HL-60/S4 (cell line): Measurements from ENCODE around the gene HS3ST3A1.
"Not testable (repeated sequence)": the region's sequence is repeated elsewhere in the genome, so short reads cannot be mapped to it uniquely, and the experiment has no call there.

ENCODE experiments used
- in situ Hi-C: fragments of 300-500 bp; cut with MboI; formaldehyde crosslinking; loops from 2 replicates; pipeline ENCODE4 v1.14.3; 2022; ENCODE audit warnings: low sequenced_read_pairs

The HS3ST3A1 gene

DNA sequence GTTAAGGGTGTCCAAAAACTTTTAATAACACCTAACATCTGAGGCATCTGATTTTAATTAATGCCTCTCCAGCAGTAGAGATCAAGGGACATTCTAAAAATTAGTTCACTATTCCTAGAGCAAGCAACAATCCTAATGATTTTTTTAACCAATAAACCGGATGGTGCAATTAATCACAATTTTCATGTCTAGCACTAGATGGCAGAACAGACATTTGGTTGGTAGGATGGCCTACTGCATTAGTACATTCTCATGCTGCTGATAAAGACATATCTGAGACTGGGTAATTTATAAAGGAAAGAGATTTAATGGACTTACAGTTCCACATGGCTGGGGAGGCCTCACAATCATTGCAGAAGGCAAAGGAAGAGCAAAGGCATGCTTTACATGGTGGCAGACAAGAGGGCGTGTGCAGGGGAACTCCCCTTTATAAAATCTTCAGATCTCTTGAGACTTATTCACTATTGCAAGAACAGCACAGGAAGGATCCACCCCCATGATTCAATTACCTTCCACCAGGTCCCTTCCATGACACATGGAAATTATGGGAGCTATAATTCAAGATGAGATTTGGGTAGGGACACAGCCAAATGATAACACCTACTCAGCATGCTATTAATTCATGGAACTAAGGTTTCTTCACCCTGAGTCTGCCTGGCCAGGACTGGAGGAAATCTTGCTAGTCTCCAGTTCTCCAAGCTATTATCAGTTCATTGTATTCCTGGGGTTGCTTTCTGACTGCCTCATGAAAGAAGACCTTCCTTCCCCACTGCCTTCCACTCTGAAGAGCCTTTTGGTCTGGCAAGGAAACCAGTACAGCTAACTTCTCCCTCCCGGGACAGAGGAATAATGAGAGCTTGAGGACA is 24.8 kb downstream of the HS3ST3A1 start:
- in situ Hi-C loops = loop anchor here (25.0 kb wide), 2 partner anchors 735 to 1360 kb away; partner anchors contain the start of gene HS3ST3B1

- in situ Hi-C loops = loop anchor here (25.0 kb wide), 2 partner anchors 736 to 1361 kb away; partner anchors contain the start of gene HS3ST3B1
Observed at GRCh38 chr17:13575922-13576419, 25.8 kb downstream of the HS3ST3A1 start.

- in situ Hi-C loops = loop anchor here (25.0 kb wide), 2 partner anchors 737 to 1362 kb away; partner anchors contain the start of gene HS3ST3B1
Observed at GRCh38 chr17:13575466-13575865, 26.3 kb downstream of the HS3ST3A1 start.

DNA sequence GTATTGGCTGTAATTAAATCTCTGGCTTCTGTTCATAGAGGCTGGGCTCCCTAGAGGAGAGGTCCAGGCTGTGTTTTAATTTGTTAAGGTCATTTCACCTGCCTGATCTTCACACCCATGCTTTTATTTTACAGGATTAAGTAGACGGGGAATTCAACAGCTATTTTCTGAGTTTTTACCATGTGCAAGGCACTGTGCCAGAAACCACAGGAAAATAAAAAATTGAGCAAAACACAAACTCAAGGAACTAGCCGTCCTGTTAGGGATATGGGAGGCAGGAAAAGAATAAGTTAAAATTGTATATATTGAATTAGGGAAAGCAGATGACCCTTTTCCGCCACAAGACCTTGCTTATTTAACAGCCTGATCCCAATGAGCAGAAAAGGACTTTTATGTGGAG is 29.1 kb downstream of the HS3ST3A1 start:
- in situ Hi-C loops = no loop called here

- in situ Hi-C loops = no loop called here
Observed at GRCh38 chr17:13569398-13570123, 32.2 kb downstream of the HS3ST3A1 start.

DNA sequence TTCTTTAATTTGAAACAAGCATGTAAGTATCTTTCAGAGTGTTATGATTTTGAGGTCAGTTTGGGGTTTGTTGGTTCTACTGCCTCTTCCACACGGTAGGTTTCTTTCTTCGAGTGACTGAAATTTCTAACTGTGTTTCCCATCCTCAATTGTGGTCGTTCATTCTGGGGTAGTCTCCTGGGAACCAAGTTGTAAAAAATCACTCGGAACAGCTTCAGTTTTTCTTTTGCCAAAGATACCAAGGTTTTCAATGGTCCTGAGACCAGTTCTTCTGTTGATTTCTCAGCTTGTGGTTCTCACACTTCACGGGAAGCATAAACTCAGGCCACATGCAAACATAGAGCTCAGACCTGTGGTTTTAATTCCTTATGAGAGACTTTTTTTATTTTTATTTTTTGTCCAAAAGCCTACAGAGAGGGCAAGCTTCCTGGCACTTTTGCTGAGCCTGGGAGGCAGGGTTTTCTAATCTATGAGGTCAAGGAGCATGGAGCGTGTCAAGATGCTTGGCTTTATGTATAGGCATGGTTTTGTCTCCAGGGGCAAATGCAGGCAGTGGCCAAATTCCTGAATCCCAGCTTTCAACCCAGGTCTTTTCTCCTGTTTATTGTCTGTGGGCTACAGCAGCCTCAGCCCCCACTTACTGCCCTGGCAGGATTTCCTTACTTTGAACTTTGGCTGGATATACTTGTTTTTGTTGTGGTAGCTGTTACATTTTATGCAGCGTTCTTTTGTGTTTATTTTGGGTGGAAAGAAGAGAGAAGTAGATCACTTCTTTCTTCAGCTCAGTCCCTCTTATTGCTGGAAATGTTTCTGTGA is 32.9 kb downstream of the HS3ST3A1 start:
- in situ Hi-C loops = no loop called here

GRCh38 chr17:13563866-13564265 is 37.9 kb downstream of the HS3ST3A1 start:
- in situ Hi-C loops = no loop called here

GRCh38 chr17:13562271-13562800 is 39.4 kb downstream of the HS3ST3A1 start:
- in situ Hi-C loops = no loop called here

DNA sequence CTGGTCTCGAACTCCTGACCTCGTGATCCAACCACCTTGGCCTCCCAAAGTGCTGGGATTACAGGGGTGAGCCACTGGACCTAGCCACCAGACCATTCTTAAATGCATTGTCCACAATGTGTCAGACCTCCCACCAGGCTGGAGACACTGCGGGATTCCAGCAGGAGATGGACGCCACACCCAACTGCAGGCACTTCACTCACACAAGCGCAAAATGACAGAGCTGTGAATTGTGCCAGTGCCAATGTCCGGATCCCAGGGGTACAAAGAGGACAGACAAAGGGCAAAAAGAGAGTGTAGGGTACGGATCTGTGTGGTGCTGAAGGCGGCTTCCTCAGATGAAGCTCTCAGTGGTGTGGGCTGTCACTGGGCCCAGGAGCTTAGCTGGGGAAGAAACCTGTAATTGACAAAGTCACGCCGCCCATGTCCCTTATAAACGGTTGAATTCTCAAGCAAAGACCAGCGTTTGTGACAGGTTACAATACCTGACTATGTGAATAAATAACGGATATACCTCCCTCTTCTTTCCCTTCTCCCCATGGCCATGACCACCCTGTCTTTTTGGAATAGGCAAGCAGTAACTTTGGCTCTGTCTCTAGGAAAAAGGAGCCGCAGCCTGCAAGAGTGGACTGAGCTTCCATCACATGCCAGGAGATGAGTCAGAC is 40.0 kb downstream of the HS3ST3A1 start:
- in situ Hi-C loops = no loop called here

DNA sequence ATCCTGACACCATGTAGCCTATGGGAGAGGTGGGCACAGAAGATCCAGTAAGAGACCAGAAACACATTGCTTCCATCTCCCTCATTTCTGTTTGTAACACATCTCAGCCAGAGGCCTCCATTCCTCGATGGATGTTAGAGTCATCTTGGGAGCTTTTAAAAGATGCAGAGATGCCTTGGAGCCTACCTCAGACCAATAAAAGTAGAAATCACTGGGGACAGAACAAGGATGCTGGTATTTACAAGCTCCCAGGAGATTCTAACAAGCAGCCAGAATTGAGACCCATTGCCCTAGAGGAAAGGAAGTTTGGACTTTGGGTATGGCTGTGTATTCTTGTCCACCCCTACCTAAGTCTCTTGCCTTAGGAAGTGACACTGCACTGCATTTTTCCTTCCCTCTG is 40.8 kb downstream of the HS3ST3A1 start:
- in situ Hi-C loops = no loop called here

DNA sequence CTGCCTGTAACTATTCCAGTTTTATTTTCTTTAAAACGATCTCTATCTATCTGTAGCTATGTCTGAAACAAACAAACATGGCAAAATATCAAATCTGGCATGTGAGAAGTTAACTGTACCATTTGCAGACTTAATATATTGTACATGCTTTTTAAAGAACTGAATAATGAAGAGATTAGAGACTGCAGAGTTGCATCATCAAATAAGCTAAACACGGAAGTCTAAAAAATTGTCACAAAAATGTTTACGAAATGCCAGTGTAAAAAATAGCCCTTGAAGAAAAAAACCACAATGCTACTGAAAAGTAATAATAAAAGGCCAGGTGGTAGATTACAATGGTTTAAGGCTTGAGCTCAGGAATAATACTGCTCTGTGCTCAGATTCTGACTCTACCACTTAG is 43.1 kb downstream of the HS3ST3A1 start:
- in situ Hi-C loops = no loop called here

DNA sequence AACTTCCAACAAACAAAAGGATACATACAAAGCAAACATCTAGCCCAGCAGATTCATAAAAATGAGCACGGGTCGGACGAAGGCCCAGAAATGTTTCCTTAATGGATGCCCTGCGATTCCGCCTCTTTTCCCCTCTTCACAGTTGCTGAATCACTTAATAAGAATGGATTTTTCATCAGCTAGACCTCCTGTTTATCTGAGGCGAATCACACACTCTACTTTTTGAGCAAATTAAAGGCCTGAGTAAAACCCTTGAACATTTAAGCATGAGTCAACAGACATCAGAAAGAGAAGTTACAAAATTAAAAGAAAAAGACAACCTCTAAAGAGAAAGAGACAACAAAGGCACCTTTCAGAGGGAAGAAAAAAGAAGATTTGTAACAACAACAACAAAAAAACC is 44.7 kb downstream of the HS3ST3A1 start:
- in situ Hi-C loops = no loop called here

DNA sequence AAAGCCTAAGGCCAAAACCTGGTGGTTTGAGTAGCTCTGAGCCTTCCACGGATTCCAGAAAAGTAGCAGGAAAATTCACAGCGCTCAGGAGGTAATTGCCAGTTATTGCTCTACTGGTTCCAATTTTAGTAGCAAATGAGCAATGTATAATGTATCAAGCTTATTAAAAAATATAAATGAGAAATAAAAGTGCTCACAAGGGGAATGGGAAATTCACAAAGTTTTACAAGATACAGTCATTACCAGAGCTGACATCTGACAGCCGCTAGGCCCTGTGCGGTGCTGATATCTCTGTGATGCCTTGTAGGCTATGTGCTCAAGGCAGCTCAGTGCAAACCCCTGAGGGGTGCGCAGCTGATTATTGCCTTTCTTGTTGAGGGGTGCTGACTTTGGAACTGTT is 47.5 kb downstream of the HS3ST3A1 start:
- in situ Hi-C loops = no loop called here

GRCh38 chr17:13550291-13550690 is 51.4 kb downstream of the HS3ST3A1 start:
- in situ Hi-C loops = no loop called here

DNA sequence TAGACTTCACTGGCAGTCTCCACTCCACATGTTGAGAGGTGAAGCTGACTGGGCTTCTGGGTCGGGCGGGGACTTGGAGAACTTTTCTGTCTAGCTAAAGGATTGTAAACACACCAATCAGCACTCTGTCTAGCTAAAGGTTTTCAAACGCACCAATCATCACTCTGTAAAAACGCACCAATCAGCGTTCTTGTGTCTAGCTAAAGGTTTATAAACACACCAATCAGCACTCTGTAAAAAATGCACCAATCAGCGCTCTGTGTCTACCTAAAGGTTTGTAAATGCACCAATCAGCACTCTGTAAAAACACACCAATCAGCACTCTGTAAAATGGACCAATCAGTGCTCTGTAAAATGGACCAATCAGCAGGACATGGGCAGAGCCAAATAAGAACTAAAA is 53.2 kb downstream of the HS3ST3A1 start:
- in situ Hi-C loops = not testable (repeated sequence)

GRCh38 chr17:13546851-13547250 is 54.9 kb downstream of the HS3ST3A1 start:
- in situ Hi-C loops = no loop called here

DNA sequence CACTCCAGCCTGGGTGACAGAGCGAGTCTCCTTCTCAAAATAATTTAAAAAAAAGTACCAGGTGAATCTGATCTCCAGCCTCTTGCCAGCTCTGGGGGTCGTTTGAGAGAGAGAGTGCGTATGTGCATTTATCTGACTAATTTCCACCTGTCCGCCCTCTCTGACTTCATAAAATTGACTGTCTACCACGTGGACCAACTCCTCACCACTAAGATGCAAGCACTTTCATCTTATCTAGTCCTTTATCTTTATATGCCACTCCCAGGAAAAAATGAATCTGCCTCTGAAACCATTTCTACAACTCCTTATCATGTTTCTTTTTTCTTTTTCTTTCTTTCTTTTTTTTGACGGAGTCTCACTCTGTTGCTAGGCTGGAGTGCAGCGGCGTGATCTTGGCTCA is 55.8 kb downstream of the HS3ST3A1 start:
- in situ Hi-C loops = no loop called here

- in situ Hi-C loops = no loop called here
Observed at GRCh38 chr17:13544765-13545164, 57.0 kb downstream of the HS3ST3A1 start.

GRCh38 chr17:13544292-13544691 is 57.4 kb downstream of the HS3ST3A1 start:
- in situ Hi-C loops = no loop called here

- in situ Hi-C loops = no loop called here
Observed at GRCh38 chr17:13542636-13543035, 59.1 kb downstream of the HS3ST3A1 start.
